IMR-90 (cell line): ENCODE results near the gene ESYT1. TPM values are rescaled to one million over a fixed set of nuclear protein-coding genes. Genes with fewer than 3 reads are reported as not detected.
A peak's percentile ranks its signal among the peaks of the same experiment; 100 is the strongest.

Experiments
- ATAC-seq: fragments of 200-7000 bp; cut with Tn5 transposase; 2 replicates; pipeline ENCODE4 v1.9.1; 2020; ENCODE audit warnings: low read depth, mild to moderate bottlenecking, moderate library complexity
- BruUV-seq: library from RNA; stranded (reverse); fragments of 400-500 nt; replicated peaks from 2 replicates; lab custom pipeline; 2021; lab: Mats Ljungman, UMichigan
- CTCF ChIA-PET: fragments of 300-600 bp; formaldehyde crosslinking; extraction: SDS; loops from one replicate; lab custom pipeline; 2021; ENCODE audit warnings: antibody characterized with exemption; lab: Yijun Ruan, JAX
- POLR2A ChIA-PET: fragments of 300-600 bp; sonication (Branson Sonifier 250); formaldehyde crosslinking; loops from one replicate; lab custom pipeline; 2022; ENCODE audit warnings: antibody characterized with exemption; ENCODE audit not compliant: unreplicated experiment; lab: Charles Lee
- DNase-seq: peaks from one replicate; pipeline ENCODE4 v3.0.0; 2013
- H2AFZ ChIP-seq: replicated peaks from 2 replicates; pipeline ENCODE3; 2013; ENCODE audit warnings: low read length, mild to moderate bottlenecking; ENCODE audit not compliant: poor library complexity
- H2AK5ac ChIP-seq: 2 replicates; pipeline ENCODE4 v1.6.1; 2013; ENCODE audit warnings: low read depth, low read length, inconsistent platforms
- H2AK9ac ChIP-seq: replicated peaks from 2 replicates; pipeline ENCODE3; 2013; ENCODE audit warnings: mild to moderate bottlenecking, low read depth, low read length, moderate library complexity; ENCODE audit not compliant: poor library complexity
- H2BK120ac ChIP-seq: 2 replicates; pipeline ENCODE4 v1.6.1; 2013; ENCODE audit warnings: low read depth, low read length, inconsistent platforms
- H2BK15ac ChIP-seq: 3 replicates; pipeline ENCODE4 v1.6.1; 2013; ENCODE audit warnings: low read depth, low read length, inconsistent platforms
- H2BK20ac ChIP-seq: 2 replicates; pipeline ENCODE4 v1.6.1; 2013; ENCODE audit warnings: low read depth, mild to moderate bottlenecking, inconsistent platforms, low read length, moderate library complexity
- H2BK5ac ChIP-seq: 2 replicates; pipeline ENCODE4 v1.6.1; 2013; ENCODE audit warnings: mild to moderate bottlenecking, low read depth, low read length, inconsistent platforms; ENCODE audit not compliant: poor library complexity, severe bottlenecking
- H3K14ac ChIP-seq: replicated peaks from 2 replicates; pipeline ENCODE4 v1.6.1; 2013; ENCODE audit warnings: low read depth, low read length, inconsistent platforms
- H3K18ac ChIP-seq: 2 replicates; pipeline ENCODE4 v1.6.1; 2013; ENCODE audit warnings: low read depth, low read length, control low read depth
- H3K23ac ChIP-seq: 2 replicates; pipeline ENCODE4 v1.6.1; 2013; ENCODE audit warnings: low read depth, low read length, inconsistent platforms
- H3K27ac ChIP-seq: 2 replicates; pipeline ENCODE4 v1.5.1; 2013; ENCODE audit warnings: mild to moderate bottlenecking, control low read depth, low read length; ENCODE audit not compliant: insufficient read depth
- H3K27me3 ChIP-seq: 2 replicates; pipeline ENCODE4 v1.6.1; 2013; ENCODE audit warnings: low read length; ENCODE audit not compliant: control insufficient read depth, insufficient read depth
- H3K36me3 ChIP-seq: 2 replicates; pipeline ENCODE4 v1.6.1; 2013; ENCODE audit warnings: low read length, mixed read lengths; ENCODE audit not compliant: control insufficient read depth, insufficient read depth
- H3K4ac ChIP-seq: 2 replicates; pipeline ENCODE4 v1.6.1; 2013; ENCODE audit warnings: low read depth, low read length, inconsistent platforms
- H3K4me1 ChIP-seq: 2 replicates; pipeline ENCODE4 v1.6.1; 2013; ENCODE audit warnings: low read length, mixed read lengths; ENCODE audit not compliant: control insufficient read depth, insufficient read depth
- H3K4me2 ChIP-seq: 2 replicates; pipeline ENCODE4 v1.6.1; 2013; ENCODE audit warnings: low read depth, mild to moderate bottlenecking, control low read depth, low read length, moderate library complexity
- H3K4me3 ChIP-seq: 2 replicates; pipeline ENCODE4 v1.5.1; 2013; ENCODE audit warnings: low read depth, mild to moderate bottlenecking, control low read depth, low read length, moderate library complexity; ENCODE audit not compliant: insufficient read depth
- H3K56ac ChIP-seq: 2 replicates; pipeline ENCODE4 v1.6.1; 2013; ENCODE audit warnings: low read length, inconsistent platforms; ENCODE audit not compliant: insufficient read depth; ENCODE audit errors: extremely low read depth
- H3K79me1 ChIP-seq, 2 experiments: 2 replicates each; pipeline ENCODE4 v1.6.1; 2013; ENCODE audit warnings: low read length in 2 of 2, inconsistent platforms in 1 of 2, low read depth in 1 of 2
- H3K9ac ChIP-seq: 2 replicates; pipeline ENCODE4 v1.6.1; 2013; ENCODE audit warnings: low read depth, low read length, control low read depth
- H3K9me1 ChIP-seq: 2 replicates; pipeline ENCODE4 v1.6.1; 2013; ENCODE audit warnings: low read length, inconsistent platforms; ENCODE audit not compliant: insufficient read depth
- H3K9me3 ChIP-seq: 2 replicates; pipeline ENCODE4 v1.6.1; 2013; ENCODE audit warnings: low read length; ENCODE audit not compliant: control insufficient read depth, insufficient read depth
- H4K20me1 ChIP-seq: 2 replicates; pipeline ENCODE4 v1.6.1; 2013; ENCODE audit warnings: low read length, inconsistent platforms; ENCODE audit not compliant: insufficient read depth
- H4K5ac ChIP-seq: 2 replicates; pipeline ENCODE4 v1.6.1; 2013; ENCODE audit warnings: mild to moderate bottlenecking, low read depth, low read length, control low read depth
- H4K8ac ChIP-seq, 2 experiments: 2 replicates each; pipeline ENCODE4 v1.6.1; 2013; ENCODE audit warnings: low read depth in 2 of 2, low read length in 2 of 2, control low read depth in 1 of 2, inconsistent platforms in 1 of 2
- H4K91ac ChIP-seq: 2 replicates; pipeline ENCODE4 v1.6.1; 2013; ENCODE audit warnings: low read depth, low read length, inconsistent platforms; ENCODE audit not compliant: insufficient read depth
- CEBPB ChIP-seq: IDR thresholded peaks from 2 replicates; pipeline ENCODE4 v1.6.1; 2012; ENCODE audit warnings: low read depth, low read length, improper control_type of control experiment
- CHD1 ChIP-seq: IDR thresholded peaks from 2 replicates; pipeline ENCODE4 v1.6.1; 2012; ENCODE audit warnings: low read depth, low read length, improper control_type of control experiment
- CTCF ChIP-seq: conservative IDR thresholded peaks from 2 replicates; pipeline ENCODE4 v1.5.1; 2012; ENCODE audit warnings: mild to moderate bottlenecking, low read depth, low read length, improper control_type of control experiment
- ELK1 ChIP-seq: fragments of 150-350 bp; IDR thresholded peaks from 2 replicates; pipeline ENCODE4 v1.6.1; 2016; ENCODE audit warnings: low read depth, mild to moderate bottlenecking, low read length, moderate library complexity, borderline replicate concordance
- MAZ ChIP-seq: IDR thresholded peaks from 2 replicates; pipeline ENCODE4 v1.6.1; 2012; ENCODE audit warnings: low read depth, mild to moderate bottlenecking, low read length, improper control_type of control experiment, moderate library complexity, borderline replicate concordance
- MXI1 ChIP-seq: IDR thresholded peaks from 2 replicates; pipeline ENCODE4 v1.6.1; 2012; ENCODE audit warnings: low read depth, mild to moderate bottlenecking, low read length, moderate library complexity, borderline replicate concordance
- POLR2A ChIP-seq: IDR thresholded peaks from 2 replicates; pipeline ENCODE4 v1.6.1; 2012; ENCODE audit warnings: mild to moderate bottlenecking, low read depth, low read length
- RAD21 ChIP-seq: IDR thresholded peaks from 2 replicates; pipeline ENCODE4 v1.6.1; 2012; ENCODE audit warnings: low read length, improper control_type of control experiment
- RCOR1 ChIP-seq: IDR thresholded peaks from 2 replicates; pipeline ENCODE4 v1.6.1; 2012; ENCODE audit warnings: mild to moderate bottlenecking, low read length, improper control_type of control experiment; ENCODE audit not compliant: insufficient replicate concordance
- RFX5 ChIP-seq: IDR thresholded peaks from 2 replicates; pipeline ENCODE4 v1.8.0; 2012; ENCODE audit warnings: low read depth, mild to moderate bottlenecking, low read length, moderate library complexity
- SMC3 ChIP-seq: fragments of 150-350 bp; IDR thresholded peaks from 2 replicates; pipeline ENCODE4 v1.6.1; 2016; ENCODE audit warnings: low read depth, mild to moderate bottlenecking, antibody characterized with exemption, low read length, moderate library complexity
- USF2 ChIP-seq: fragments of 150-350 bp; IDR thresholded peaks from 2 replicates; pipeline ENCODE4 v1.6.1; 2017; ENCODE audit warnings: mild to moderate bottlenecking, antibody characterized with exemption, low read length, low read depth
- WGBS, 2 experiments: methylation state at CpG; one replicate each; pipeline versions ENCODE4 v1.1.5 to v1.1.7; 2013; ENCODE audit warnings: missing lambda C conversion rate in 2 of 2; ENCODE audit not compliant: insufficient read length in 1 of 2; ENCODE audit errors: extremely low coverage in 2 of 2; 5-methylcytosine and 5-hydroxymethylcytosine counted together
- dilution Hi-C: fragments of 300-500 bp; cut with HindIII; formaldehyde crosslinking; loops from one replicate; pipeline ENCODE4 v1.14.3; 2018; ENCODE audit warnings: low sequenced_read_pairs; ENCODE audit not compliant: unreplicated experiment
- in situ Hi-C: fragments of 300-500 bp; cut with MboI; formaldehyde crosslinking; loops from 3 replicates; pipeline ENCODE4 v1.14.3; 2019; ENCODE audit warnings: low sequenced_read_pairs, inconsistent platforms, mixed read lengths
- intact Hi-C: fragments of 100-400 bp; cut with micrococcal nuclease; formaldehyde crosslinking; loops from 2 replicates; pipeline ENCODE4 v1.10.0; 2022
- polyA plus RNA-seq, 3 experiments: library from polyadenylated mRNA; depleted of rRNA; stranded (reverse); fragments of >200 nt; gene quantifications; 2 replicates each; pipeline ENCODE4 v1.2.3, GENCODE V29; 2012; ENCODE audit warnings: low replicate concordance in 1 of 3
- total RNA-seq: library from RNA; depleted of rRNA; stranded (reverse); fragments of >200 nt; gene quantifications from 2 replicates; pipeline ENCODE4 v1.2.3, GENCODE V29; 2012

Gene ESYT1
- total and polyA plus RNA-seq, 2 of the 4 experiments (the other 2 are of a cell fraction) = 150 to 153 TPM

- no peak overlapping the region for H2BK20ac ChIP-seq
- DNase-seq (peak; percentile 94), ATAC-seq (peak; percentile 55)
- H3K9ac ChIP-seq = peak overlapping the region; percentile 59; the same call in 1 of the 2 replicates
- H2BK120ac ChIP-seq = no peak overlapping the region
- WGBS, 2 experiments = no CpG with 5 or more reads among the region's 2 CpGs
- H3K9me3 ChIP-seq = no peaks in the 10 kb centered on the region
- intact Hi-C loops (loop anchor here (1.0 to 2.0 kb wide), 6 partner anchors 39 to 139 kb away; partner anchors contain the start of genes ANKRD52, MYL6, NABP2 and SMARCC2), dilution Hi-C loops (no loop called here), in situ Hi-C loops (no loop called here)
- no peak overlapping the region for H3K14ac ChIP-seq
- peak overlapping the region; percentile 56; the same call in 1 of the 2 replicates for H2AK5ac ChIP-seq
- BruUV-seq = no TSS peak
- H4K20me1 ChIP-seq = peaks cover 7% of the 10 kb centered on the region
- peaks cover 13 to 63% of the 10 kb centered on the region in 2 experiments for H3K79me1 ChIP-seq
- no peaks in the 10 kb centered on the region for H3K9me1 ChIP-seq
- no peak overlapping the region for H2AFZ ChIP-seq
- H3K4me2 ChIP-seq = peak overlapping the region; percentile 99
- peaks cover 16% of the 10 kb centered on the region for H3K36me3 ChIP-seq
- no peak overlapping the region for H3K4me3 ChIP-seq
- H3K4ac ChIP-seq = peak overlapping the region; percentile 65; the same call in 1 of the 2 replicates
- no peak overlapping the region for H3K56ac ChIP-seq
- H3K23ac ChIP-seq = no peak overlapping the region
- H3K27me3 ChIP-seq = no peaks in the 10 kb centered on the region
- no peak overlapping the region for H3K18ac ChIP-seq
- ChIA-PET CTCF (interaction anchor here (0.7 to 3.9 kb wide), 4 partner anchors 65 to 168 kb away, joined by 3 to 27 read pairs (median 3); partner anchors contain the start of genes RNF41 and SMARCC2), POLR2A (interaction anchor here (0.6 to 1.5 kb wide), 4 partner anchors 9 to 70 kb away, joined by 3 to 6 read pairs (median 3); partner anchors contain the start of genes ESYT1 and SMARCC2)
- H4K8ac ChIP-seq = peak overlapping the region in 1 of 2 experiments; percentile 85; a peak in 1 of 4 replicates
- peaks cover 7% of the 10 kb centered on the region for H3K4me1 ChIP-seq
- H4K91ac ChIP-seq = no peak overlapping the region
- H2BK15ac ChIP-seq = peak overlapping the region; percentile 13; the same call in 1 of the 3 replicates
- peak overlapping the region; percentile 78 for H2AK9ac ChIP-seq
- peak overlapping the region; percentile 13 for H2BK5ac ChIP-seq
- H3K27ac ChIP-seq = peak overlapping the region; percentile 11; the same call in 1 of the 2 replicates
- TF ChIP-seq CTCF = peak; percentile 90
- peak; percentile 93 for TF ChIP-seq MXI1
- TF ChIP-seq RCOR1 = no peak
- no peak for TF ChIP-seq RFX5
- TF ChIP-seq POLR2A = no peak
- no peak for TF ChIP-seq ELK1
- TF ChIP-seq USF2 = peak; percentile 88
- peak; percentile 61; the same call in 1 of the 2 replicates for TF ChIP-seq CEBPB
- TF ChIP-seq MAZ = peak; percentile 79; the same call in 1 of the 2 replicates
- peak; percentile 39; the same call in 1 of the 2 replicates for TF ChIP-seq CHD1
- peak; percentile 72 for TF ChIP-seq SMC3
- TF ChIP-seq RAD21 = peak; percentile 85
- H4K5ac ChIP-seq = no peak overlapping the region
Observed at GRCh38 chr12:56119361-56119796, 8.7 kb upstream of the ESYT1 start.
